ENCODE data around the gene CALD1.

DNA sequence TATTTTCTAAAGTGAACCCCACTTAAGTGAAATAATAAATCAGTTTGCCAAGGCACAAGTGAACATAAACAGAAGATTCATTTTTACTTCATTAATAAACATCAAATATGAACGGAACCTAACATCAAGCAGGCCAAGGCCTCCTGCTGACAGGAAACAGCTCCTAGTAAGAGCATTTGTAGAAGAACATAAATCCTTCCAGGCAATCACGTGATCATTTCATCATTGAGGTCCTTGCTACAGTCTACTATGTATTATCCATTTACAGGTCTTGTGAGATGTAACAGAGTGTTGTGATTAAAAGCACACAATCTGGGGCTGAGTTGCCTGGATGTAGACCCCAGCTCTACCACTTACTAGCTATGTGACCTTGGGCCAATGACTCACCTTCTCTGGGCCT, 70.6 kb downstream of the CALD1 start:
- TF ChIP-seq POLR2A (IDR thresholded peaks at IDR 0.05; ENCODE audit: low read length) (no peak), GATA1 (IDR thresholded peaks at IDR 0.05; ENCODE audit: low read depth, low read length) (no peak)
